ENCODE data around the gene OR51B4. TPM values are rescaled to one million over a fixed set of nuclear protein-coding genes. Genes with fewer than 3 reads are reported as not detected.

Gene OR51B4
- total and polyA plus RNA-seq, 2 experiments from 2014 or later, result not detected

GRCh38 chr11:5272395-5273017, 29.2 kb downstream of the OR51B4 start:
- H3K36me3 ChIP-seq (ENCODE audit: insufficient read depth), result no peaks in the 10 kb centered on the region
- no peaks in the 10 kb centered on the region for H3K4me1 ChIP-seq (ENCODE audit: insufficient read depth)
- Mint-ChIP-seq H3K4me3 (no peak overlapping the region), H3K27me3 (ENCODE audit: insufficient read depth, low read depth, poor library complexity) (no peaks in the 10 kb centered on the region), H3K4me1 (peaks cover 5% of the 10 kb centered on the region; the same call in 2 of the 3 replicates), H3K36me3 (ENCODE audit: low read depth) (no peaks in the 10 kb centered on the region), H3K9me3 (no peaks in the 10 kb centered on the region), H3K27ac (no peak overlapping the region)
- H3K4me3 ChIP-seq, result no peak overlapping the region
- DNase-seq (ENCODE audit: low spot score), result no peak
- no peaks in the 10 kb centered on the region for H4K20me1 ChIP-seq (replicated peaks; ENCODE audit: insufficient read depth)
- no peak overlapping the region for H3K4me2 ChIP-seq
- H3K27ac ChIP-seq (ENCODE audit: low read depth), result no peak overlapping the region
- H3K27me3 ChIP-seq (ENCODE audit: insufficient read depth), result no peaks in the 10 kb centered on the region
- no peak for TF ChIP-seq EZH2phosphoT487 (IDR thresholded peaks at IDR 0.05; ENCODE audit: unreplicated experiment)
- TF ChIP-seq ZNF462 (CRISPR knock-in tag; IDR thresholded peaks at IDR 0.05), result no peak
- no peak for TF ChIP-seq POLR2AphosphoS5 (IDR thresholded peaks at IDR 0.05; ENCODE audit: low read depth)
- no peak for TF ChIP-seq CTCF (conservative IDR thresholded peaks at IDR 0.05; ENCODE audit: low read depth in 2 of 2)
- TF ChIP-seq STAT1 (IDR thresholded peaks at IDR 0.05; ENCODE audit: unreplicated experiment), result no peak
- no peak for TF ChIP-seq ZNF331 (CRISPR knock-in tag; IDR thresholded peaks at IDR 0.05; ENCODE audit: low read depth)
- no peak for TF ChIP-seq JUNB (IDR thresholded peaks at IDR 0.05; ENCODE audit: unreplicated experiment)
- TF ChIP-seq NANOG (IDR thresholded peaks at IDR 0.05; ENCODE audit: borderline replicate concordance), result no peak
- no peak for TF ChIP-seq EZH2 (IDR thresholded peaks at IDR 0.05; ENCODE audit: low read depth, unreplicated experiment)
- no peak for TF ChIP-seq ZNF114 (CRISPR knock-in tag; IDR thresholded peaks at IDR 0.05)
- no peak for TF ChIP-seq CREB1 (CRISPR knock-in tag; IDR thresholded peaks at IDR 0.05; ENCODE audit: low read depth)
- TF ChIP-seq ETS1 (IDR thresholded peaks at IDR 0.05), result no peak
- no peak for TF ChIP-seq REST (IDR thresholded peaks at IDR 0.05; ENCODE audit: unreplicated experiment)
- no peaks in the 10 kb centered on the region for H3F3A ChIP-seq (replicated peaks; ENCODE audit: low read depth)
- H3K9me2 ChIP-seq (ENCODE audit: insufficient read depth), result no peaks in the 10 kb centered on the region
- ATAC-seq, result no peak
- no peak overlapping the region for H2AFZ ChIP-seq
- no peaks in the 10 kb centered on the region for H3K79me2 ChIP-seq (replicated peaks; ENCODE audit: insufficient read depth)
